ENCODE results near the gene RNF31.

Gene RNF31

GRCh38 chr14:24116128-24116814, 31.0 kb upstream of the RNF31 start:
- no peak for DNase-seq (ENCODE audit: low spot score)

- no peak for DNase-seq (ENCODE audit: low spot score)
These were observed 30.1 kb upstream of the RNF31 start for GRCh38 chr14:24117179-24117578.

- no peak for DNase-seq (ENCODE audit: low spot score)
These were observed 27.6 kb upstream of the RNF31 start for GRCh38 chr14:24119691-24120090.

- no peak for DNase-seq (ENCODE audit: low spot score)
These were observed 26.1 kb upstream of the RNF31 start for GRCh38 chr14:24121210-24121609.

- DNase-seq (ENCODE audit: low spot score), result no peak
These were observed 24.9 kb upstream of the RNF31 start for GRCh38 chr14:24122416-24122815.

- no peak for DNase-seq (ENCODE audit: low spot score)
These were observed 24.4 kb upstream of the RNF31 start for GRCh38 chr14:24122898-24123297.

GRCh38 chr14:24123424-24124417, 23.6 kb upstream of the RNF31 start:
- no peak for DNase-seq (ENCODE audit: low spot score)

- no peak for DNase-seq (ENCODE audit: low spot score)
These were observed 20.4 kb upstream of the RNF31 start for GRCh38 chr14:24126939-24127338.

GRCh38 chr14:24127673-24128072, 19.6 kb upstream of the RNF31 start:
- no peak for DNase-seq (ENCODE audit: low spot score)

GRCh38 chr14:24129410-24129998, 17.8 kb upstream of the RNF31 start:
- no peak for DNase-seq (ENCODE audit: low spot score)

GRCh38 chr14:24130380-24130716, 16.9 kb upstream of the RNF31 start, which contains the start of gene FITM1:
FITM1 (plus strand) TSS chr14:24130659; CDS start chr14:24131564, 905 bp downstream.
- DNase-seq (ENCODE audit: low spot score), result no peak

- no peak for DNase-seq (ENCODE audit: low spot score)
These were observed 16.4 kb upstream of the RNF31 start for GRCh38 chr14:24130717-24131548.

- no peak for DNase-seq (ENCODE audit: low spot score)
These were observed 15.7 kb upstream of the RNF31 start for GRCh38 chr14:24131549-24131966.

- DNase-seq (ENCODE audit: low spot score), result no peak
These were observed 15.1 kb upstream of the RNF31 start for GRCh38 chr14:24132061-24132685.

- DNase-seq (ENCODE audit: low spot score), result no peak
These were observed 14.3 kb upstream of the RNF31 start for GRCh38 chr14:24132976-24133375.

GRCh38 chr14:24133735-24134134, 13.6 kb upstream of the RNF31 start:
- no peak for DNase-seq (ENCODE audit: low spot score)

GRCh38 chr14:24135584-24135833, 11.8 kb upstream of the RNF31 start:
- no peak for DNase-seq (ENCODE audit: low spot score)

GRCh38 chr14:24135834-24136683, 11.2 kb upstream of the RNF31 start, which contains the start of gene PSME1:
PSME1 (plus strand) TSS chr14:24136194; CDS start chr14:24136263, 69 bp downstream.
- DNase-seq (ENCODE audit: low spot score), result peak; percentile 81

GRCh38 chr14:24136684-24137528, 10.4 kb upstream of the RNF31 start:
- no peak for DNase-seq (ENCODE audit: low spot score)
